Measurements from ENCODE around the gene PRICKLE1.

DNA sequence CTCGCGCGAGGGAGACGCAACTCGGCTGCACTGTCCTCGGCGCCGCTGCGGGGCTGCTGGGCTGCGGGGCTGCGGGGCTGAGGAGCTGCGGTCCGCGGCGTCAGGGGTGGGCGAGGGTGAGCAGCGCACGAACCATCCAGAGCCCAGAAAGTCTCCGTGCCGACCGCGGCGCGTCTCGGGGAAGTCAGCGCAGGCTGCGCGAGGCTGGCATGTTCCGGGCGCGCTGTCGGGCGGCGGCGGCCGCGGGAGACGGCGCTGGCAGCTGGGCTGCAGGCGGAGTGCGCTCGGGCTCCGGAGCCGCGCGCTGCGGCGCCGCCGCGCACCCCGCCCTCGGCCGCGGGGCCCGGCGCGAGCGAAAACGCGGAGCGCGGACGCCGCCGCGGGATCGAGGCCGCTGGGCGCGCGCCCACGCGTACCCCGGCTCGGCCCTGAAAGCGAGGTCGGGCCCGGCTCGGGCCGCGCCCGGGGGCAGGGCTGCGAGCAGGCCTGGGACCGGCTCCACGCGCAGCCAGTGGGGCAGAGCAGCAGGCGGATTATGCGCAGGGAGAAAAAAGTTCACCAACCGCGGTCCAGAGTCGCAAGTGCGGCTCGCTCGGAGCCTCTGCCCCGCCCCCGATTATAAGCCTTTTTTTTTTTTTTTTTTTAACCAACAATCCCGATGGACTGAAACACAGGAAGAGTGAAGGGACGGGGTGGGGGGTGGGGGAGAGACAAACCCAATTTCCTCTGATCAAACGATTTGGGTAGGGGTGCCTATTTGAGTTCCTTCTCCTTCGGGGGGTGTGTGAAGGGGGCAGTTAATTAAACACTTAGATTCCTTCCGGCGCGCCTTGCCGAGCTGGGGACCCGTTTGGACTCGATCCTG lies at the start of gene PRICKLE1:
- TF ChIP-seq, protein P1, sequence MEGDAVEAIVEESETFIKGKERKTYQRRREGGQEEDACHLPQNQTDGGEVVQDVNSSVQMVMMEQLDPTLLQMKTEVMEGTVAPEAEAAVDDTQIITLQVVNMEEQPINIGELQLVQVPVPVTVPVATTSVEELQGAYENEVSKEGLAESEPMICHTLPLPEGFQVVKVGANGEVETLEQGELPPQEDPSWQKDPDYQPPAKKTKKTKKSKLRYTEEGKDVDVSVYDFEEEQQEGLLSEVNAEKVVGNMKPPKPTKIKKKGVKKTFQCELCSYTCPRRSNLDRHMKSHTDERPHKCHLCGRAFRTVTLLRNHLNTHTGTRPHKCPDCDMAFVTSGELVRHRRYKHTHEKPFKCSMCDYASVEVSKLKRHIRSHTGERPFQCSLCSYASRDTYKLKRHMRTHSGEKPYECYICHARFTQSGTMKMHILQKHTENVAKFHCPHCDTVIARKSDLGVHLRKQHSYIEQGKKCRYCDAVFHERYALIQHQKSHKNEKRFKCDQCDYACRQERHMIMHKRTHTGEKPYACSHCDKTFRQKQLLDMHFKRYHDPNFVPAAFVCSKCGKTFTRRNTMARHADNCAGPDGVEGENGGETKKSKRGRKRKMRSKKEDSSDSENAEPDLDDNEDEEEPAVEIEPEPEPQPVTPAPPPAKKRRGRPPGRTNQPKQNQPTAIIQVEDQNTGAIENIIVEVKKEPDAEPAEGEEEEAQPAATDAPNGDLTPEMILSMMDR (IDR thresholded peaks at IDR 0.05; ENCODE audit: low read length) = no peak
- no peak for TF ChIP-seq EZH2 (IDR thresholded peaks at IDR 0.05; ENCODE audit: borderline replicate concordance, low read length)

All from OCI-LY1 (cell line).